Measurements from ENCODE around the gene NSFL1C. TPM values are rescaled to one million over a fixed set of nuclear protein-coding genes. Genes with fewer than 3 reads are reported as not detected.

NSFL1C gene
- total and polyA plus RNA-seq, 2 experiments from 2014 or later: 48.9 to 92.2 TPM

DNA sequence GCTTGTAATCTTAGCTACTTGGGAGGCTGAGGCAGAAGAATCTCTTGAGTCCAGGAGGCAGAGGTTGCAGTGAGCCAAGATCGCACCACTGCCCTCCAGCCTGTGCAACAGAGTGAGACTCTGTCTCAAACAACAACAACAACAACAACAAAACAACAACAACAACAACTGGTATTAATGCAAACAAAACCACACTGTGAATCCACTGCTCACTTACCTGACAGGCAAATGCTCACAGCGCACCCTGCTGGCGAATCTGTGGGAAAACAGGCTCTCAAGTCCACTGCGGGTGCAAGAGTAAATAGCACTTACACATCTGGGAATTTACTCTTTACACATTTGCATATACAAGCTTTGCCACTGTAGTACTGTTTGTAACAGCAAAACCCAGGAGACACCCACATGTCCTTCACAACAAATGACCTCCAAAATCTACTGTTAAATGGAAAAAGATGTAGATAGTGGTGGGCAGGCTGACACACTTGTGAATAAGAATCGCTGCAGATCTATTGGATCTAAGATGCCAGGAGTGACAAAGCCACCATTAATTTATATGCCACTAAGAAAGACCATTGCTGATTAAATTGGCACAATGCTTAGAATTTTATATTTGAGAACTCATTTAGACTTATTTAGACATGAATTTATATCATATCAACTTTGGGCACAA, 29.3 kb downstream of the NSFL1C start:
- no peak for TF ChIP-seq EZH2phosphoT487 (IDR thresholded peaks at IDR 0.05; ENCODE audit: unreplicated experiment)
- TF ChIP-seq, protein P1, sequence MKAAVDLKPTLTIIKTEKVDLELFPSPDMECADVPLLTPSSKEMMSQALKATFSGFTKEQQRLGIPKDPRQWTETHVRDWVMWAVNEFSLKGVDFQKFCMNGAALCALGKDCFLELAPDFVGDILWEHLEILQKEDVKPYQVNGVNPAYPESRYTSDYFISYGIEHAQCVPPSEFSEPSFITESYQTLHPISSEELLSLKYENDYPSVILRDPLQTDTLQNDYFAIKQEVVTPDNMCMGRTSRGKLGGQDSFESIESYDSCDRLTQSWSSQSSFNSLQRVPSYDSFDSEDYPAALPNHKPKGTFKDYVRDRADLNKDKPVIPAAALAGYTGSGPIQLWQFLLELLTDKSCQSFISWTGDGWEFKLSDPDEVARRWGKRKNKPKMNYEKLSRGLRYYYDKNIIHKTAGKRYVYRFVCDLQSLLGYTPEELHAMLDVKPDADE (IDR thresholded peaks at IDR 0.05): no peak
- TF ChIP-seq NANOG (IDR thresholded peaks at IDR 0.05; ENCODE audit: borderline replicate concordance): no peak
- TF ChIP-seq, protein P2, sequence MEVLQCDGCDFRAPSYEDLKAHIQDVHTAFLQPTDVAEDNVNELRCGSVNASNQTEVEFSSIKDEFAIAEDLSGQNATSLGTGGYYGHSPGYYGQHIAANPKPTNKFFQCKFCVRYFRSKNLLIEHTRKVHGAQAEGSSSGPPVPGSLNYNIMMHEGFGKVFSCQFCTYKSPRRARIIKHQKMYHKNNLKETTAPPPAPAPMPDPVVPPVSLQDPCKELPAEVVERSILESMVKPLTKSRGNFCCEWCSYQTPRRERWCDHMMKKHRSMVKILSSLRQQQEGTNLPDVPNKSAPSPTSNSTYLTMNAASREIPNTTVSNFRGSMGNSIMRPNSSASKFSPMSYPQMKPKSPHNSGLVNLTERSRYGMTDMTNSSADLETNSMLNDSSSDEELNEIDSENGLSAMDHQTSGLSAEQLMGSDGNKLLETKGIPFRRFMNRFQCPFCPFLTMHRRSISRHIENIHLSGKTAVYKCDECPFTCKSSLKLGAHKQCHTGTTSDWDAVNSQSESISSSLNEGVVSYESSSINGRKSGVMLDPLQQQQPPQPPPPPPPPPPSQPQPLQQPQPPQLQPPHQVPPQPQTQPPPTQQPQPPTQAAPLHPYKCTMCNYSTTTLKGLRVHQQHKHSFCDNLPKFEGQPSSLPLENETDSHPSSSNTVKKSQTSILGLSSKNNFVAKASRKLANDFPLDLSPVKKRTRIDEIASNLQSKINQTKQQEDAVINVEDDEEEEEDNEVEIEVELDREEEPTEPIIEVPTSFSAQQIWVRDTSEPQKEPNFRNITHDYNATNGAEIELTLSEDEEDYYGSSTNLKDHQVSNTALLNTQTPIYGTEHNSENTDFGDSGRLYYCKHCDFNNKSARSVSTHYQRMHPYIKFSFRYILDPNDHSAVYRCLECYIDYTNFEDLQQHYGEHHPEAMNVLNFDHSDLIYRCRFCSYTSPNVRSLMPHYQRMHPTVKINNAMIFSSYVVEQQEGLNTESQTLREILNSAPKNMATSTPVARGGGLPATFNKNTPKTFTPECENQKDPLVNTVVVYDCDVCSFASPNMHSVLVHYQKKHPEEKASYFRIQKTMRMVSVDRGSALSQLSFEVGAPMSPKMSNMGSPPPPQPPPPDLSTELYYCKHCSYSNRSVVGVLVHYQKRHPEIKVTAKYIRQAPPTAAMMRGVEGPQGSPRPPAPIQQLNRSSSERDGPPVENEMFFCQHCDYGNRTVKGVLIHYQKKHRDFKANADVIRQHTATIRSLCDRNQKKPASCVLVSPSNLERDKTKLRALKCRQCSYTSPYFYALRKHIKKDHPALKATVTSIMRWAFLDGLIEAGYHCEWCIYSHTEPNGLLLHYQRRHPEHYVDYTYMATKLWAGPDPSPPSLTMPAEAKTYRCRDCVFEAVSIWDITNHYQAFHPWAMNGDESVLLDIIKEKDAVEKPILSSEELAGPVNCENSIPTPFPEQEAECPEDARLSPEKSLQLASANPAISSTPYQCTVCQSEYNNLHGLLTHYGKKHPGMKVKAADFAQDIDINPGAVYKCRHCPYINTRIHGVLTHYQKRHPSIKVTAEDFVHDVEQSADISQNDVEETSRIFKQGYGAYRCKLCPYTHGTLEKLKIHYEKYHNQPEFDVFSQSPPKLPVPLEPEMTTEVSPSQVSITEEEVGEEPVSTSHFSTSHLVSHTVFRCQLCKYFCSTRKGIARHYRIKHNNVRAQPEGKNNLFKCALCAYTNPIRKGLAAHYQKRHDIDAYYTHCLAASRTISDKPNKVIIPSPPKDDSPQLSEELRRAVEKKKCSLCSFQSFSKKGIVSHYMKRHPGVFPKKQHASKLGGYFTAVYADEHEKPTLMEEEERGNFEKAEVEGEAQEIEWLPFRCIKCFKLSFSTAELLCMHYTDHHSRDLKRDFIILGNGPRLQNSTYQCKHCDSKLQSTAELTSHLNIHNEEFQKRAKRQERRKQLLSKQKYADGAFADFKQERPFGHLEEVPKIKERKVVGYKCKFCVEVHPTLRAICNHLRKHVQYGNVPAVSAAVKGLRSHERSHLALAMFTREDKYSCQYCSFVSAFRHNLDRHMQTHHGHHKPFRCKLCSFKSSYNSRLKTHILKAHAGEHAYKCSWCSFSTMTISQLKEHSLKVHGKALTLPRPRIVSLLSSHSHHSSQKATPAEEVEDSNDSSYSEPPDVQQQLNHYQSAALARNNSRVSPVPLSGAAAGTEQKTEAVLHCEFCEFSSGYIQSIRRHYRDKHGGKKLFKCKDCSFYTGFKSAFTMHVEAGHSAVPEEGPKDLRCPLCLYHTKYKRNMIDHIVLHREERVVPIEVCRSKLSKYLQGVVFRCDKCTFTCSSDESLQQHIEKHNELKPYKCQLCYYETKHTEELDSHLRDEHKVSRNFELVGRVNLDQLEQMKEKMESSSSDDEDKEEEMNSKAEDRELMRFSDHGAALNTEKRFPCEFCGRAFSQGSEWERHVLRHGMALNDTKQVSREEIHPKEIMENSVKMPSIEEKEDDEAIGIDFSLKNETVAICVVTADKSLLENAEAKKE (CRISPR knock-in tag; IDR thresholded peaks at IDR 0.05): no peak
- TF ChIP-seq ZNF331 (CRISPR knock-in tag; IDR thresholded peaks at IDR 0.05; ENCODE audit: low read depth): no peak
- TF ChIP-seq, protein P3, sequence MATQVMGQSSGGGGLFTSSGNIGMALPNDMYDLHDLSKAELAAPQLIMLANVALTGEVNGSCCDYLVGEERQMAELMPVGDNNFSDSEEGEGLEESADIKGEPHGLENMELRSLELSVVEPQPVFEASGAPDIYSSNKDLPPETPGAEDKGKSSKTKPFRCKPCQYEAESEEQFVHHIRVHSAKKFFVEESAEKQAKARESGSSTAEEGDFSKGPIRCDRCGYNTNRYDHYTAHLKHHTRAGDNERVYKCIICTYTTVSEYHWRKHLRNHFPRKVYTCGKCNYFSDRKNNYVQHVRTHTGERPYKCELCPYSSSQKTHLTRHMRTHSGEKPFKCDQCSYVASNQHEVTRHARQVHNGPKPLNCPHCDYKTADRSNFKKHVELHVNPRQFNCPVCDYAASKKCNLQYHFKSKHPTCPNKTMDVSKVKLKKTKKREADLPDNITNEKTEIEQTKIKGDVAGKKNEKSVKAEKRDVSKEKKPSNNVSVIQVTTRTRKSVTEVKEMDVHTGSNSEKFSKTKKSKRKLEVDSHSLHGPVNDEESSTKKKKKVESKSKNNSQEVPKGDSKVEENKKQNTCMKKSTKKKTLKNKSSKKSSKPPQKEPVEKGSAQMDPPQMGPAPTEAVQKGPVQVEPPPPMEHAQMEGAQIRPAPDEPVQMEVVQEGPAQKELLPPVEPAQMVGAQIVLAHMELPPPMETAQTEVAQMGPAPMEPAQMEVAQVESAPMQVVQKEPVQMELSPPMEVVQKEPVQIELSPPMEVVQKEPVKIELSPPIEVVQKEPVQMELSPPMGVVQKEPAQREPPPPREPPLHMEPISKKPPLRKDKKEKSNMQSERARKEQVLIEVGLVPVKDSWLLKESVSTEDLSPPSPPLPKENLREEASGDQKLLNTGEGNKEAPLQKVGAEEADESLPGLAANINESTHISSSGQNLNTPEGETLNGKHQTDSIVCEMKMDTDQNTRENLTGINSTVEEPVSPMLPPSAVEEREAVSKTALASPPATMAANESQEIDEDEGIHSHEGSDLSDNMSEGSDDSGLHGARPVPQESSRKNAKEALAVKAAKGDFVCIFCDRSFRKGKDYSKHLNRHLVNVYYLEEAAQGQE (IDR thresholded peaks at IDR 0.05; ENCODE audit: unreplicated experiment): no peak
- TF ChIP-seq, protein P4, sequence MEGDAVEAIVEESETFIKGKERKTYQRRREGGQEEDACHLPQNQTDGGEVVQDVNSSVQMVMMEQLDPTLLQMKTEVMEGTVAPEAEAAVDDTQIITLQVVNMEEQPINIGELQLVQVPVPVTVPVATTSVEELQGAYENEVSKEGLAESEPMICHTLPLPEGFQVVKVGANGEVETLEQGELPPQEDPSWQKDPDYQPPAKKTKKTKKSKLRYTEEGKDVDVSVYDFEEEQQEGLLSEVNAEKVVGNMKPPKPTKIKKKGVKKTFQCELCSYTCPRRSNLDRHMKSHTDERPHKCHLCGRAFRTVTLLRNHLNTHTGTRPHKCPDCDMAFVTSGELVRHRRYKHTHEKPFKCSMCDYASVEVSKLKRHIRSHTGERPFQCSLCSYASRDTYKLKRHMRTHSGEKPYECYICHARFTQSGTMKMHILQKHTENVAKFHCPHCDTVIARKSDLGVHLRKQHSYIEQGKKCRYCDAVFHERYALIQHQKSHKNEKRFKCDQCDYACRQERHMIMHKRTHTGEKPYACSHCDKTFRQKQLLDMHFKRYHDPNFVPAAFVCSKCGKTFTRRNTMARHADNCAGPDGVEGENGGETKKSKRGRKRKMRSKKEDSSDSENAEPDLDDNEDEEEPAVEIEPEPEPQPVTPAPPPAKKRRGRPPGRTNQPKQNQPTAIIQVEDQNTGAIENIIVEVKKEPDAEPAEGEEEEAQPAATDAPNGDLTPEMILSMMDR (conservative IDR thresholded peaks at IDR 0.05; ENCODE audit: low read depth in 2 of 2): peak; percentile 96
- peak; percentile 68 for ATAC-seq
- Mint-ChIP-seq H3K27me3 (ENCODE audit: insufficient read depth, low read depth, poor library complexity) (peaks cover 10% of the 10 kb centered on the region), H3K36me3 (ENCODE audit: low read depth) (peaks cover 36% of the 10 kb centered on the region), H3K4me1 (peaks cover 9% of the 10 kb centered on the region; the same call in 2 of the 3 replicates), H3K27ac (no peak overlapping the region), H3K9me3 (peaks cover 24% of the 10 kb centered on the region), H3K4me3 (no peak overlapping the region)
- Histone ChIP-seq H3K36me3 (ENCODE audit: insufficient read depth) (peaks cover under 1% of the 10 kb centered on the region; the same call in 1 of the 2 replicates), H3K4me1 (ENCODE audit: insufficient read depth) (no peaks in the 10 kb centered on the region), H3F3A (replicated peaks; ENCODE audit: low read depth) (no peaks in the 10 kb centered on the region), H3K27me3 (ENCODE audit: insufficient read depth) (no peaks in the 10 kb centered on the region), H3K79me2 (replicated peaks; ENCODE audit: insufficient read depth) (no peaks in the 10 kb centered on the region), H3K9me2 (ENCODE audit: insufficient read depth) (no peaks in the 10 kb centered on the region), H4K20me1 (replicated peaks; ENCODE audit: insufficient read depth) (no peaks in the 10 kb centered on the region; the same call in 1 of the 2 replicates), H2AFZ (no peak overlapping the region), H3K4me3 (no peak overlapping the region), H3K4me2 (no peak overlapping the region), H3K27ac (ENCODE audit: low read depth) (no peak overlapping the region)
- peak; percentile 75 for DNase-seq (ENCODE audit: low spot score)
